ENCODE measurements around the gene IFITM2. TPM values are rescaled to one million over a fixed set of nuclear protein-coding genes. Genes with fewer than 3 reads are reported as not detected.
"Not testable (repeated sequence)": the region's sequence is repeated elsewhere in the genome, so short reads cannot be mapped to it uniquely, and the experiment has no call there.

Gene IFITM2
- total RNA-seq, 1 donor from 2014 or later: 112 TPM

GRCh38 chr11:304061-304506 lies 3.5 kb upstream of the IFITM2 start:
- no peak overlapping the region for H3K4me3 Mint-ChIP-seq
- H3K4me1 Mint-ChIP-seq: peaks cover 45% of the 10 kb centered on the region
- ChIA-PET POLR2A (interaction anchor here (0.8 to 4.2 kb wide), 6 partner anchors 23 to 53 kb away, joined by 3 to 31 read pairs (median 7); no protein-coding TSS in a partner anchor), CTCF (interaction anchor here (0.8 to 3.2 kb wide), 3 partner anchors 28 to 66 kb away, joined by 3 to 25 read pairs (median 5); no protein-coding TSS in a partner anchor)
- no peak overlapping the region for H3K27ac Mint-ChIP-seq
- peaks cover 3% of the 10 kb centered on the region for H3K36me3 Mint-ChIP-seq (ENCODE audit: low read depth)
- TF ChIP-seq CTCF (IDR thresholded peaks at IDR 0.05): no peak
- intact Hi-C loops (cut with micrococcal nuclease): no loop called here
- ATAC-seq (ENCODE audit: low read depth) (no peak), DNase-seq (no peak)
- no peaks in the 10 kb centered on the region for H3K27me3 Mint-ChIP-seq
- no peaks in the 10 kb centered on the region for H3K9me3 Mint-ChIP-seq

GRCh38 chr11:304915-305843 lies 2.4 kb upstream of the IFITM2 start:
- peak; percentile 28 for ATAC-seq (ENCODE audit: low read depth)
- no peak for DNase-seq
- Mint-ChIP-seq H3K27me3 (no peaks in the 10 kb centered on the region), H3K27ac (peak overlapping the region; percentile 35), H3K36me3 (ENCODE audit: low read depth) (peaks cover 3% of the 10 kb centered on the region), H3K9me3 (no peaks in the 10 kb centered on the region), H3K4me1 (peaks cover 55% of the 10 kb centered on the region), H3K4me3 (no peak overlapping the region)
- ChIA-PET POLR2A (interaction anchor here (0.6 to 4.2 kb wide), 12 partner anchors 11 to 506 kb away, joined by 3 to 31 read pairs (median 3); no protein-coding TSS in a partner anchor), CTCF (interaction anchor here (0.7 to 3.2 kb wide), 11 partner anchors 12 to 91 kb away, joined by 3 to 27 read pairs (median 4); no protein-coding TSS in a partner anchor)
- intact Hi-C loops (cut with micrococcal nuclease): loop anchor here (1.0 to 5.0 kb wide), 3 partner anchors 51 to 212 kb away; partner anchors contain the start of gene PTDSS2
- TF ChIP-seq CTCF (IDR thresholded peaks at IDR 0.05): no peak

- H3K4me3 Mint-ChIP-seq: no peak overlapping the region
- intact Hi-C loops (cut with micrococcal nuclease): loop anchor here (1.0 to 5.0 kb wide), 3 partner anchors 50 to 211 kb away; partner anchors contain the start of gene PTDSS2
These were observed 1.8 kb upstream of the IFITM2 start for GRCh38 chr11:305844-306211.

GRCh38 chr11:306645-307371 lies 808 bp upstream of the IFITM2 start:
- POLR2A ChIA-PET: interaction anchor here (1.3 to 4.2 kb wide), 9 partner anchors 10 to 56 kb away, joined by 3 to 31 read pairs (median 6); partner anchors contain the start of gene PGGHG
- H3K27ac Mint-ChIP-seq: peak overlapping the region; percentile 68
- H3K36me3 Mint-ChIP-seq (ENCODE audit: low read depth): peaks cover 3% of the 10 kb centered on the region
- TF ChIP-seq CTCF (IDR thresholded peaks at IDR 0.05): no peak
- no peak overlapping the region for H3K4me3 Mint-ChIP-seq
- intact Hi-C loops (cut with micrococcal nuclease): loop anchor here (5.0 kb wide), 2 partner anchors 145 to 210 kb away; partner anchors contain the start of gene PTDSS2
- peaks cover 52% of the 10 kb centered on the region for H3K4me1 Mint-ChIP-seq
- no peaks in the 10 kb centered on the region for H3K9me3 Mint-ChIP-seq
- ATAC-seq (ENCODE audit: low read depth): no peak
- H3K27me3 Mint-ChIP-seq: no peaks in the 10 kb centered on the region
- CTCF ChIA-PET: interaction anchor here (1.7 to 3.2 kb wide), 4 partner anchors 10 to 55 kb away, joined by 3 to 27 read pairs (median 18); no protein-coding TSS in a partner anchor
- DNase-seq: no peak

More at GRCh38 chr11:305844-306211, 1.8 kb upstream of the IFITM2 start:
- H3K4me1 Mint-ChIP-seq: peaks cover 52% of the 10 kb centered on the region
- POLR2A ChIA-PET: interaction anchor here (0.6 to 4.2 kb wide), 7 partner anchors 12 to 505 kb away, joined by 3 to 31 read pairs (median 4); no protein-coding TSS in a partner anchor
- TF ChIP-seq CTCF (IDR thresholded peaks at IDR 0.05): no peak
- no peaks in the 10 kb centered on the region for H3K27me3 Mint-ChIP-seq
- no peaks in the 10 kb centered on the region for H3K9me3 Mint-ChIP-seq
- DNase-seq (no peak), ATAC-seq (ENCODE audit: low read depth) (no peak)
- peaks cover 3% of the 10 kb centered on the region for H3K36me3 Mint-ChIP-seq (ENCODE audit: low read depth)
- CTCF ChIA-PET: interaction anchor here (0.8 to 3.2 kb wide), 9 partner anchors 11 to 91 kb away, joined by 3 to 27 read pairs (median 5); no protein-coding TSS in a partner anchor
- peak overlapping the region; percentile 26 for H3K27ac Mint-ChIP-seq

- POLR2A ChIA-PET: interaction anchor here (0.7 to 3.2 kb wide), 6 partner anchors 9 to 102 kb away, joined by 3 to 15 read pairs (median 7); partner anchors contain the start of genes BET1L, PGGHG and RIC8A
- intact Hi-C loops (cut with micrococcal nuclease): loop anchor here (1.0 to 5.0 kb wide), 6 partner anchors 8 to 208 kb away; partner anchors contain the start of genes BET1L, PSMD13, PTDSS2 and RIC8A
- not testable (repeated sequence) for H3K27me3 Mint-ChIP-seq; DNase-seq; ATAC-seq (ENCODE audit: low read depth); H3K36me3 Mint-ChIP-seq (ENCODE audit: low read depth); H3K9me3 Mint-ChIP-seq
- CTCF ChIA-PET: interaction anchor here (1.0 to 1.7 kb wide), 4 partner anchors 8 to 58 kb away, joined by 3 to 6 read pairs (median 4); no protein-coding TSS in a partner anchor
- H3K27ac Mint-ChIP-seq: peak overlapping the region; percentile 98
- H3K4me3 Mint-ChIP-seq: peak overlapping the region; percentile 99
- peaks cover 56% of the 10 kb centered on the region for H3K4me1 Mint-ChIP-seq
These were observed 1.4 kb downstream of the IFITM2 start for GRCh38 chr11:308740-309665.

- Mint-ChIP-seq H3K4me3 (peak overlapping the region; percentile 99), H3K27ac (peak overlapping the region; percentile 98), H3K4me1 (peaks cover 60% of the 10 kb centered on the region)
- H3K27me3 Mint-ChIP-seq; H3K36me3 Mint-ChIP-seq (ENCODE audit: low read depth); H3K9me3 Mint-ChIP-seq; ATAC-seq (ENCODE audit: low read depth); DNase-seq: not testable (repeated sequence)
- ChIA-PET CTCF (interaction anchor here (1.7 kb wide), 1 partner anchor 59 kb away, joined by 6 read pairs; no protein-coding TSS in a partner anchor), POLR2A (interaction anchor here (0.6 to 3.2 kb wide), 5 partner anchors 22 to 103 kb away, joined by 4 to 15 read pairs (median 10); partner anchors contain the start of genes BET1L, PGGHG and RIC8A)
- intact Hi-C loops (cut with micrococcal nuclease): loop anchor here (1.0 to 5.0 kb wide), 5 partner anchors 7 to 207 kb away; partner anchors contain the start of genes BET1L, PSMD13, PTDSS2 and RIC8A
These were observed 2.5 kb downstream of the IFITM2 start for GRCh38 chr11:309979-310572.

All from activated B cell treated with CpG ODN at 0.5 μM for 24 hours (primary cell).